ENCODE measurements around the gene ZNF488. TPM values are rescaled to one million over a fixed set of nuclear protein-coding genes. Genes with fewer than 3 reads are reported as not detected.

The ZNF488 gene
- total and polyA plus RNA-seq, 8 donors: 0.38 to 3.1 (median 2.0) TPM

- H3K27ac ChIP-seq: no peak overlapping the region
- peaks cover 0 to 19% of the 10 kb centered on the region in 2 donors for H3K27me3 ChIP-seq
- TF ChIP-seq CTCF (IDR thresholded peaks at IDR 0.05): no peak
- H3K9me3 ChIP-seq: no peaks in the 10 kb centered on the region
- no peak overlapping the region for H3K4me3 ChIP-seq
- H3K36me3 ChIP-seq: no peaks in the 10 kb centered on the region
- intact Hi-C loops (cut with DNase I): no loop called here
- DNase-seq: peak in 1 of 4 donors; percentile 21
- ATAC-seq: no peak
- no peaks in the 10 kb centered on the region for H3K4me1 ChIP-seq
These were observed 60.3 kb downstream of the ZNF488 start for GRCh38 chr10:47323636-47324296.

- no peak for ATAC-seq
- no peak for TF ChIP-seq CTCF (IDR thresholded peaks at IDR 0.05)
- no peaks in the 10 kb centered on the region for H3K36me3 ChIP-seq
- no peak overlapping the region for H3K27ac ChIP-seq
- DNase-seq: no peak
- no peak overlapping the region for H3K4me3 ChIP-seq
- peaks cover 0 to 19% of the 10 kb centered on the region in 2 donors for H3K27me3 ChIP-seq
- no peaks in the 10 kb centered on the region for H3K4me1 ChIP-seq
- intact Hi-C loops (cut with DNase I): no loop called here
- no peaks in the 10 kb centered on the region for H3K9me3 ChIP-seq
These were observed 61.0 kb downstream of the ZNF488 start for GRCh38 chr10:47323087-47323486.

- TF ChIP-seq CTCF (IDR thresholded peaks at IDR 0.05): no peak
These were observed 61.6 kb downstream of the ZNF488 start, which contains the start of gene GDF2 for GRCh38 chr10:47322300-47323061. TSS of gene GDF2 (plus strand) at chr10:47322454. CDS start at chr10:47322669, 215 bp downstream.

GRCh38 chr10:47321521-47322195 lies 62.4 kb downstream of the ZNF488 start:
- H3K36me3 ChIP-seq: no peaks in the 10 kb centered on the region
- intact Hi-C loops (cut with DNase I): no loop called here
- H3K9me3 ChIP-seq: no peaks in the 10 kb centered on the region
- H3K4me3 ChIP-seq: no peak overlapping the region
- ATAC-seq (no peak), DNase-seq (peak in 1 of 4 donors; percentile 31)
- no peak for TF ChIP-seq CTCF (IDR thresholded peaks at IDR 0.05)
- no peak overlapping the region for H3K27ac ChIP-seq
- no peaks in the 10 kb centered on the region for H3K4me1 ChIP-seq
- peaks cover 0 to 19% of the 10 kb centered on the region in 2 donors for H3K27me3 ChIP-seq

More at GRCh38 chr10:47322300-47323061, 61.6 kb downstream of the ZNF488 start, which contains the start of gene GDF2:
- Histone ChIP-seq H3K9me3 (no peaks in the 10 kb centered on the region), H3K27ac (no peak within 1 kb of the TSS), H3K4me1 (no peaks in the 10 kb centered on the region), H3K4me3 (no peak within 1 kb of the TSS), H3K36me3 (no peaks in the 10 kb centered on the region), H3K27me3 (peaks cover 0 to 19% of the 10 kb centered on the region in 2 donors)
- DNase-seq (peak in 1 of 4 donors; percentile 63), ATAC-seq (no peak)
- intact Hi-C loops (cut with DNase I): no loop called here

GRCh38 chr10:47320812-47321211 lies 63.3 kb downstream of the ZNF488 start:
- no peak for TF ChIP-seq CTCF (IDR thresholded peaks at IDR 0.05)
- H3K4me3 ChIP-seq: no peak overlapping the region
- no peaks in the 10 kb centered on the region for H3K4me1 ChIP-seq
- H3K27me3 ChIP-seq: peaks cover 0 to 19% of the 10 kb centered on the region in 2 donors
- intact Hi-C loops (cut with DNase I): no loop called here
- no peaks in the 10 kb centered on the region for H3K36me3 ChIP-seq
- no peak overlapping the region for H3K27ac ChIP-seq
- DNase-seq (no peak), ATAC-seq (no peak)
- no peaks in the 10 kb centered on the region for H3K9me3 ChIP-seq

Measured in left lung (tissue), 10 donors.